A549 (cell line): Measurements from ENCODE around the gene MXRA7. TPM values are rescaled to one million over a fixed set of nuclear protein-coding genes. Genes with fewer than 3 reads are reported as not detected.

ENCODE experiments used
- ATAC-seq, 2 experiments: fragments of 200-7000 bp in 1 of 2; fragments of >200 bp in 1 of 2; cut with Nextera tagmentation in 1 of 2; cut with Tn5 transposase in 1 of 2; 3 replicates each; pipeline versions ENCODE4 v1.8.0 to v1.9.1; 2018 to 2020; ENCODE audit warnings: mild to moderate bottlenecking in 1 of 2, moderate library complexity in 1 of 2
- CTCF ChIA-PET: fragments of 300-600 bp; sonication (Branson Sonifier 250); formaldehyde crosslinking; extraction: SDS; loops from one replicate; lab custom pipeline; 2021; ENCODE audit warnings: antibody characterized with exemption, inconsistent platforms; lab: Yijun Ruan, JAX
- POLR2A ChIA-PET: fragments of 350-600 bp; formaldehyde crosslinking; extraction: SDS; loops from one replicate; lab custom pipeline; 2021; ENCODE audit warnings: antibody characterized with exemption, inconsistent platforms; lab: Yijun Ruan, JAX
- DNase-seq, 2 experiments: peaks; one replicate each; pipeline versions ENCODE4 v3.0.0 to v3.0.0-alpha.2; 2011 to 2016; ENCODE audit warnings: low read depth in 1 of 2, low spot score in 1 of 2
- FAIRE-seq: peaks from 2 replicates; lab custom pipeline; 2011; peaks lifted over from hg19 to GRCh38; lab: Jason Lieb, UNC
- H3K27ac ChIP-seq, 2 experiments: fragments of >200 bp; sonication (Bioruptor Twin); formaldehyde crosslinking; 3 replicates each; pipeline ENCODE4 v1.5.1; 2016 to 2017
- H3K4me1 ChIP-seq: fragments of >200 bp; sonication (Bioruptor Twin); formaldehyde crosslinking; 3 replicates; pipeline ENCODE4 v1.6.1; 2016
- H3K4me2 ChIP-seq: fragments of >200 bp; sonication (Bioruptor Twin); formaldehyde crosslinking; 3 replicates; pipeline ENCODE4 v1.6.1; 2016
- H3K4me3 ChIP-seq: fragments of >200 bp; sonication (Bioruptor Twin); formaldehyde crosslinking; 3 replicates; pipeline ENCODE4 v1.5.1; 2016
- H3K9me3 ChIP-seq: fragments of >200 bp; sonication (Bioruptor Twin); formaldehyde crosslinking; 3 replicates; pipeline ENCODE4 v1.6.1; 2016
- BHLHE40 ChIP-seq: IDR thresholded peaks from 2 replicates; pipeline ENCODE4 v1.6.1; 2012; ENCODE audit warnings: low read depth, low read length, inconsistent platforms
- CBX8 ChIP-seq: fragments of 200-600 bp; sonication (generic); IDR thresholded peaks from 2 replicates; pipeline ENCODE4 v1.6.1; 2016
- CHD2 ChIP-seq: fragments of 150-350 bp; IDR thresholded peaks from 2 replicates; pipeline ENCODE4 v1.6.1; 2014; ENCODE audit warnings: low read length; ENCODE audit not compliant: partially characterized antibody
- CTCF ChIP-seq: fragments of >200 bp; sonication (Bioruptor Twin); formaldehyde crosslinking; IDR thresholded peaks from 3 replicates; pipeline ENCODE4 v1.5.1; 2016
- E2F6 ChIP-seq: IDR thresholded peaks from 2 replicates; pipeline ENCODE4 v1.6.1; 2012; ENCODE audit warnings: low read depth, borderline replicate concordance
- EHMT2 ChIP-seq: fragments of 200-600 bp; sonication (generic); IDR thresholded peaks from 2 replicates; pipeline ENCODE4 v1.6.1; 2016; ENCODE audit warnings: antibody characterized with exemption, low read depth, mild to moderate bottlenecking, moderate library complexity
- ESRRA ChIP-seq: fragments of 150-350 bp; IDR thresholded peaks from 2 replicates; pipeline ENCODE4 v1.6.1; 2014; ENCODE audit warnings: mild to moderate bottlenecking, low read length, borderline replicate concordance
- FOXS1 ChIP-seq: fragments of 250-450 bp; sonication (Bioruptor Pico); IDR thresholded peaks from 2 replicates; pipeline ENCODE4 v1.5.0; 2020; ENCODE audit warnings: mild to moderate bottlenecking, moderate library complexity
- HMGXB4 ChIP-seq: fragments of 250-450 bp; sonication (Bioruptor Pico); IDR thresholded peaks from 2 replicates; pipeline ENCODE4 v1.5.0; 2021; ENCODE audit warnings: mild to moderate bottlenecking, moderate library complexity, borderline replicate concordance
- HOXB13 ChIP-seq: fragments of 250-450 bp; sonication (Bioruptor Pico); IDR thresholded peaks from 2 replicates; pipeline ENCODE4 v1.5.0; 2020; ENCODE audit warnings: low read depth, mild to moderate bottlenecking, moderate library complexity
- HOXB5 ChIP-seq: fragments of 250-450 bp; sonication (Bioruptor Pico); IDR thresholded peaks from 2 replicates; pipeline ENCODE4 v1.5.0; 2020; ENCODE audit warnings: mild to moderate bottlenecking, moderate library complexity
- JUNB ChIP-seq: fragments of >200 bp; sonication (Bioruptor Twin); formaldehyde crosslinking; IDR thresholded peaks from 2 replicates; pipeline ENCODE4 v1.6.1; 2016
- KDM5A ChIP-seq: fragments of 200-600 bp; sonication (generic); IDR thresholded peaks from 2 replicates; pipeline ENCODE4 v1.6.1; 2016; ENCODE audit warnings: antibody characterized with exemption, mild to moderate bottlenecking
- MYC ChIP-seq: IDR thresholded peaks from 2 replicates; pipeline ENCODE4 v1.6.1; 2012; ENCODE audit warnings: mild to moderate bottlenecking, inconsistent platforms, low read length, improper control_type of control experiment, borderline replicate concordance
- NFE2L2 ChIP-seq: fragments of 150-350 bp; conservative IDR thresholded peaks from 2 replicates; pipeline ENCODE4 v1.6.1; 2014; ENCODE audit warnings: low read length
- NPAS2 ChIP-seq: fragments of 250-450 bp; sonication (Bioruptor Pico); IDR thresholded peaks from 2 replicates; pipeline ENCODE4 v1.8.0; 2022; ENCODE audit warnings: mild to moderate bottlenecking, moderate library complexity, borderline replicate concordance
- NR3C1 ChIP-seq: fragments of >200 bp; sonication (Bioruptor Twin); formaldehyde crosslinking; IDR thresholded peaks from 3 replicates; pipeline ENCODE4 v1.6.1; 2017
- PBX3 ChIP-seq: IDR thresholded peaks from 2 replicates; pipeline ENCODE4 v1.6.1; 2012
- PHF8 ChIP-seq: fragments of 200-600 bp; sonication (generic); IDR thresholded peaks from 2 replicates; pipeline ENCODE4 v1.6.1; 2016; ENCODE audit warnings: low read depth, mild to moderate bottlenecking, antibody characterized with exemption, moderate library complexity, borderline replicate concordance
- RFX5 ChIP-seq: fragments of 450-650 bp; IDR thresholded peaks from 2 replicates; pipeline ENCODE4 v1.7.1; 2014; ENCODE audit warnings: antibody characterized with exemption, mild to moderate bottlenecking, moderate library complexity
- RNF2 ChIP-seq: fragments of 200-600 bp; sonication (generic); IDR thresholded peaks from 2 replicates; pipeline ENCODE4 v1.6.1; 2016; ENCODE audit warnings: low read depth, mild to moderate bottlenecking, antibody characterized with exemption, moderate library complexity, borderline replicate concordance
- SREBF2 ChIP-seq: fragments of 450-650 bp; IDR thresholded peaks from 2 replicates; pipeline ENCODE4 v1.6.1; 2014; ENCODE audit warnings: mild to moderate bottlenecking, moderate library complexity
- ZFP36 ChIP-seq: fragments of 450-650 bp; IDR thresholded peaks from 2 replicates; pipeline ENCODE4 v1.6.1; 2014; ENCODE audit warnings: borderline replicate concordance; ENCODE audit not compliant: partially characterized antibody
- ZNF302 ChIP-seq: fragments of 250-450 bp; sonication (Bioruptor Pico); IDR thresholded peaks from 2 replicates; pipeline ENCODE4 v1.9.0; 2021; ENCODE audit warnings: inconsistent platforms, mild to moderate bottlenecking, moderate library complexity
- ZSCAN20 ChIP-seq: fragments of 250-450 bp; sonication (Bioruptor Pico); IDR thresholded peaks from 2 replicates; pipeline ENCODE4 v1.8.0; 2022; ENCODE audit warnings: mild to moderate bottlenecking, moderate library complexity
- WGBS: methylation state at CpG from one replicate; pipeline ENCODE4 v1.1.6; 2017; ENCODE audit errors: missing lambda C conversion rate; 5-methylcytosine and 5-hydroxymethylcytosine counted together
- polyA plus RNA-seq, 4 experiments: library from polyadenylated mRNA; depleted of rRNA in 3 of 4; stranded (reverse); fragments of >200 nt; fragmentation: RNase III in 1 of 4; extraction: RNeasy Plus Mini Kit Qiagen cat#74134 plus additional on column Dnase treatment in 1 of 4; gene quantifications; 2 replicates in 3 of 4; 3 replicates in 1 of 4; pipeline ENCODE4 v1.2.3, GENCODE V29; 2011 to 2017
- TF ChIP-seq, protein P1 (sequence below): fragments of 450-650 bp; IDR thresholded peaks from 2 replicates; pipeline ENCODE4 v1.6.1; 2014; ENCODE audit warnings: antibody characterized with exemption

Gene MXRA7
- polyA plus RNA-seq, 2 of the 4 experiments (the other 2 are of a cell fraction): 47.8 to 57.2 TPM

GRCh38 chr17:76701471-76701967, 9.2 kb downstream of the MXRA7 start:
- H3K9me3 ChIP-seq: no peaks in the 10 kb centered on the region
- ChIA-PET CTCF (interaction anchor here (0.7 to 26.0 kb wide), 5 partner anchors 11 to 240 kb away, joined by 3 to 456 read pairs (median 14); no protein-coding TSS in a partner anchor), POLR2A (no interaction called here)
- H3K27ac ChIP-seq: no peak overlapping the region
- H3K4me3 ChIP-seq: no peak overlapping the region
- FAIRE-seq (peak; percentile 39), ATAC-seq (peak in 1 of 2 experiments; percentile 19; a peak in 1 of 6 replicates), DNase-seq (no peak)
- no peak overlapping the region for H3K4me2 ChIP-seq
- no peaks in the 10 kb centered on the region for H3K4me1 ChIP-seq
- no peak for TF ChIP-seq NFE2L2
- no peak for TF ChIP-seq BHLHE40
- TF ChIP-seq HOXB5: no peak
- TF ChIP-seq EHMT2: no peak
- TF ChIP-seq MYC: no peak
- no peak for TF ChIP-seq E2F6
- TF ChIP-seq JUNB: no peak
- no peak for TF ChIP-seq CTCF
- TF ChIP-seq, protein P1, sequence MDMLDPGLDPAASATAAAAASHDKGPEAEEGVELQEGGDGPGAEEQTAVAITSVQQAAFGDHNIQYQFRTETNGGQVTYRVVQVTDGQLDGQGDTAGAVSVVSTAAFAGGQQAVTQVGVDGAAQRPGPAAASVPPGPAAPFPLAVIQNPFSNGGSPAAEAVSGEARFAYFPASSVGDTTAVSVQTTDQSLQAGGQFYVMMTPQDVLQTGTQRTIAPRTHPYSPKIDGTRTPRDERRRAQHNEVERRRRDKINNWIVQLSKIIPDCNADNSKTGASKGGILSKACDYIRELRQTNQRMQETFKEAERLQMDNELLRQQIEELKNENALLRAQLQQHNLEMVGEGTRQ: no peak
- no peak for TF ChIP-seq RNF2
- WGBS: 87% methylated on average over 11 of the region's 11 CpGs

- TF ChIP-seq FOXS1 (CRISPR knock-in tag) (no peak), HOXB13 (no peak), SREBF2 (no peak), CHD2 (no peak), NPAS2 (CRISPR knock-in tag) (no peak), CBX8 (no peak), JUNB (no peak), HOXB5 (no peak), ESRRA (no peak), PBX3 (no peak), PHF8 (no peak), ZNF302 (CRISPR knock-in tag) (no peak), ZFP36 (no peak), NR3C1 (no peak), RFX5 (no peak), KDM5A (no peak), HMGXB4 (CRISPR knock-in tag) (no peak), ZSCAN20 (CRISPR knock-in tag) (no peak), EHMT2 (no peak)
- Histone ChIP-seq H3K4me1 (no peaks in the 10 kb centered on the region), H3K27ac (no peak overlapping the region), H3K4me3 (no peak overlapping the region), H3K9me3 (no peaks in the 10 kb centered on the region), H3K4me2 (no peak overlapping the region)
- DNase-seq: no peak
- ChIA-PET POLR2A (no interaction called here), CTCF (interaction anchor here (3.4 to 26.0 kb wide), 3 partner anchors 11 to 177 kb away, joined by 14 to 456 read pairs (median 56); no protein-coding TSS in a partner anchor)
- peak; percentile 14; a peak in 3 of 6 replicates for ATAC-seq
- WGBS: 88% methylated on average over 33 of the region's 33 CpGs
- FAIRE-seq: no peak
Measured at GRCh38 chr17:76700617-76701470, 9.9 kb downstream of the MXRA7 start.
